ENCODE data around the gene TARDBP. TPM values are rescaled to one million over a fixed set of nuclear protein-coding genes. Genes with fewer than 3 reads are reported as not detected.

The TARDBP gene
- total RNA-seq, 1 experiment from 2014 or later = 155 TPM

DNA sequence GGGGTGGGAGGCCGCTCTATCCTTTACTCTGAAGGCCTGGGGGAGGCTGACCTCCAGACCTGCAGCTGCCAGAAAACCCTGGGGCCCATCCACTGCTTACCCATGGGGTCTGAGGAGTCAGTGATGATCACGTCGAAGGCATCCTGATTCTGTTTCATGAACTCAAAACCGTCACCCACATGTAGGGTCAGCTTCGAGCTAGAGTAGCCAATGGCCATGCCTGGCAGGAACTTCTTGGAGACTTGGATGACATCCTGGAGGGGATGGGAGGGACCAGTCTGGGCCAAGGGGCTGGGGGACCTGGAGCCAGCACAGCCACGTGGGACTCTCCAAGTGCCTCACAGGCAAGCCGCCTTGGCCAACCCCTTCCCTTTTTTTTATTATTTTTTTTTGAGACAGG, 44.0 kb downstream of the TARDBP start:
- Histone ChIP-seq H4K20me1 (ENCODE audit: insufficient read depth) (no peaks in the 10 kb centered on the region), H3K4me1 (ENCODE audit: control insufficient read depth in 1 of 2, insufficient read depth in 2 of 2, low read length in 2 of 2) (peaks cover 6 to 21% of the 10 kb centered on the region in 2 experiments; a peak in 3 of 4 replicates), H3K9me2 (ENCODE audit: insufficient read depth) (no peaks in the 10 kb centered on the region), H3K36me3 (ENCODE audit: control insufficient read depth in 1 of 2, insufficient read depth in 2 of 2, low read length in 2 of 2) (peaks cover 2 to 25% of the 10 kb centered on the region in 2 experiments; a peak in 2 of 4 replicates), H3K27me3 (ENCODE audit: insufficient read depth, low read length) (no peaks in the 10 kb centered on the region), H3K9me3 (ENCODE audit: control insufficient read depth in 1 of 2, insufficient read depth in 1 of 2, low read depth in 1 of 2, low read length in 2 of 2) (no peaks in the 10 kb centered on the region), H3K9ac (ENCODE audit: low read length) (no peak overlapping the region), H3K4me2 (ENCODE audit: low read length) (no peak overlapping the region), H2AFZ (ENCODE audit: low read depth, low read length, poor library complexity, severe bottlenecking) (no peak overlapping the region), H3K27ac (ENCODE audit: low read depth, low read length) (no peak overlapping the region), H3K4me3 (replicated peaks in 1 of 2; ENCODE audit: low read depth in 1 of 2, low read length in 2 of 2) (no peak overlapping the region), H3K79me2 (ENCODE audit: insufficient read depth, low read length) (peaks cover 44% of the 10 kb centered on the region)
- ChIA-PET POLR2A (no interaction called here), CTCF (interaction anchor here (0.6 kb wide), 1 partner anchor 165 kb away, joined by 3 read pairs; no protein-coding TSS in a partner anchor), RAD21 (ENCODE audit: low non-redundant PET in 1 of 2, low total read pairs in 2 of 2, uncharacterized antibody in 2 of 2, unreplicated experiment in 2 of 2) (no interaction called here)
- BruUV-seq (replicated peaks) = no TSS peak
- intact Hi-C loops (cut with micrococcal nuclease) = no loop called here
- no peak for ATAC-seq
- TF ChIP-seq POLR2A (IDR thresholded peaks at IDR 0.05; ENCODE audit: borderline replicate concordance, extremely low read depth, insufficient read depth, insufficient read length) = no peak
- TF ChIP-seq SRF (IDR thresholded peaks at IDR 0.05; ENCODE audit: low read depth) = no peak
- TF ChIP-seq TCF7L2 (IDR thresholded peaks at IDR 0.05; ENCODE audit: borderline replicate concordance, extremely low read depth, insufficient read depth, insufficient read length) = no peak
- TF ChIP-seq, protein P1, sequence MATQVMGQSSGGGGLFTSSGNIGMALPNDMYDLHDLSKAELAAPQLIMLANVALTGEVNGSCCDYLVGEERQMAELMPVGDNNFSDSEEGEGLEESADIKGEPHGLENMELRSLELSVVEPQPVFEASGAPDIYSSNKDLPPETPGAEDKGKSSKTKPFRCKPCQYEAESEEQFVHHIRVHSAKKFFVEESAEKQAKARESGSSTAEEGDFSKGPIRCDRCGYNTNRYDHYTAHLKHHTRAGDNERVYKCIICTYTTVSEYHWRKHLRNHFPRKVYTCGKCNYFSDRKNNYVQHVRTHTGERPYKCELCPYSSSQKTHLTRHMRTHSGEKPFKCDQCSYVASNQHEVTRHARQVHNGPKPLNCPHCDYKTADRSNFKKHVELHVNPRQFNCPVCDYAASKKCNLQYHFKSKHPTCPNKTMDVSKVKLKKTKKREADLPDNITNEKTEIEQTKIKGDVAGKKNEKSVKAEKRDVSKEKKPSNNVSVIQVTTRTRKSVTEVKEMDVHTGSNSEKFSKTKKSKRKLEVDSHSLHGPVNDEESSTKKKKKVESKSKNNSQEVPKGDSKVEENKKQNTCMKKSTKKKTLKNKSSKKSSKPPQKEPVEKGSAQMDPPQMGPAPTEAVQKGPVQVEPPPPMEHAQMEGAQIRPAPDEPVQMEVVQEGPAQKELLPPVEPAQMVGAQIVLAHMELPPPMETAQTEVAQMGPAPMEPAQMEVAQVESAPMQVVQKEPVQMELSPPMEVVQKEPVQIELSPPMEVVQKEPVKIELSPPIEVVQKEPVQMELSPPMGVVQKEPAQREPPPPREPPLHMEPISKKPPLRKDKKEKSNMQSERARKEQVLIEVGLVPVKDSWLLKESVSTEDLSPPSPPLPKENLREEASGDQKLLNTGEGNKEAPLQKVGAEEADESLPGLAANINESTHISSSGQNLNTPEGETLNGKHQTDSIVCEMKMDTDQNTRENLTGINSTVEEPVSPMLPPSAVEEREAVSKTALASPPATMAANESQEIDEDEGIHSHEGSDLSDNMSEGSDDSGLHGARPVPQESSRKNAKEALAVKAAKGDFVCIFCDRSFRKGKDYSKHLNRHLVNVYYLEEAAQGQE (IDR thresholded peaks at IDR 0.05; ENCODE audit: low read depth) = no peak
- no peak for TF ChIP-seq CBX3 (IDR thresholded peaks at IDR 0.05; ENCODE audit: low read depth)
- no peak for TF ChIP-seq SIN3A (IDR thresholded peaks at IDR 0.05; ENCODE audit: low read depth)
- TF ChIP-seq EZH2 (IDR thresholded peaks at IDR 0.05) = no peak
- no peak for TF ChIP-seq EZH2phosphoT487 (IDR thresholded peaks at IDR 0.05; ENCODE audit: borderline replicate concordance)
- TF ChIP-seq, protein P2, sequence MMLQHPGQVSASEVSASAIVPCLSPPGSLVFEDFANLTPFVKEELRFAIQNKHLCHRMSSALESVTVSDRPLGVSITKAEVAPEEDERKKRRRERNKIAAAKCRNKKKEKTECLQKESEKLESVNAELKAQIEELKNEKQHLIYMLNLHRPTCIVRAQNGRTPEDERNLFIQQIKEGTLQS (IDR thresholded peaks at IDR 0.05) = no peak
- no peak for TF ChIP-seq POLR2AphosphoS5 (IDR thresholded peaks at IDR 0.05; ENCODE audit: low read depth, low read length)
- no peak for TF ChIP-seq CEBPB (IDR thresholded peaks at IDR 0.05; ENCODE audit: low read depth)
- TF ChIP-seq SP1 (IDR thresholded peaks at IDR 0.05; ENCODE audit: low read depth) = no peak
- TF ChIP-seq, protein P3, sequence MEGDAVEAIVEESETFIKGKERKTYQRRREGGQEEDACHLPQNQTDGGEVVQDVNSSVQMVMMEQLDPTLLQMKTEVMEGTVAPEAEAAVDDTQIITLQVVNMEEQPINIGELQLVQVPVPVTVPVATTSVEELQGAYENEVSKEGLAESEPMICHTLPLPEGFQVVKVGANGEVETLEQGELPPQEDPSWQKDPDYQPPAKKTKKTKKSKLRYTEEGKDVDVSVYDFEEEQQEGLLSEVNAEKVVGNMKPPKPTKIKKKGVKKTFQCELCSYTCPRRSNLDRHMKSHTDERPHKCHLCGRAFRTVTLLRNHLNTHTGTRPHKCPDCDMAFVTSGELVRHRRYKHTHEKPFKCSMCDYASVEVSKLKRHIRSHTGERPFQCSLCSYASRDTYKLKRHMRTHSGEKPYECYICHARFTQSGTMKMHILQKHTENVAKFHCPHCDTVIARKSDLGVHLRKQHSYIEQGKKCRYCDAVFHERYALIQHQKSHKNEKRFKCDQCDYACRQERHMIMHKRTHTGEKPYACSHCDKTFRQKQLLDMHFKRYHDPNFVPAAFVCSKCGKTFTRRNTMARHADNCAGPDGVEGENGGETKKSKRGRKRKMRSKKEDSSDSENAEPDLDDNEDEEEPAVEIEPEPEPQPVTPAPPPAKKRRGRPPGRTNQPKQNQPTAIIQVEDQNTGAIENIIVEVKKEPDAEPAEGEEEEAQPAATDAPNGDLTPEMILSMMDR (IDR thresholded peaks at IDR 0.05 in 2 of 3, conservative IDR thresholded peaks at IDR 0.05 in 1 of 3; ENCODE audit: borderline replicate concordance in 1 of 3, insufficient read depth in 1 of 3, low read depth in 2 of 3, low read length in 2 of 3) = no peak
- TF ChIP-seq, protein P4, sequence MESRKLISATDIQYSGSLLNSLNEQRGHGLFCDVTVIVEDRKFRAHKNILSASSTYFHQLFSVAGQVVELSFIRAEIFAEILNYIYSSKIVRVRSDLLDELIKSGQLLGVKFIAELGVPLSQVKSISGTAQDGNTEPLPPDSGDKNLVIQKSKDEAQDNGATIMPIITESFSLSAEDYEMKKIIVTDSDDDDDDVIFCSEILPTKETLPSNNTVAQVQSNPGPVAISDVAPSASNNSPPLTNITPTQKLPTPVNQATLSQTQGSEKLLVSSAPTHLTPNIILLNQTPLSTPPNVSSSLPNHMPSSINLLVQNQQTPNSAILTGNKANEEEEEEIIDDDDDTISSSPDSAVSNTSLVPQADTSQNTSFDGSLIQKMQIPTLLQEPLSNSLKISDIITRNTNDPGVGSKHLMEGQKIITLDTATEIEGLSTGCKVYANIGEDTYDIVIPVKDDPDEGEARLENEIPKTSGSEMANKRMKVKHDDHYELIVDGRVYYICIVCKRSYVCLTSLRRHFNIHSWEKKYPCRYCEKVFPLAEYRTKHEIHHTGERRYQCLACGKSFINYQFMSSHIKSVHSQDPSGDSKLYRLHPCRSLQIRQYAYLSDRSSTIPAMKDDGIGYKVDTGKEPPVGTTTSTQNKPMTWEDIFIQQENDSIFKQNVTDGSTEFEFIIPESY (IDR thresholded peaks at IDR 0.05; ENCODE audit: extremely low read depth, insufficient replicate concordance, low read length) = no peak
- TF ChIP-seq ZFX (IDR thresholded peaks at IDR 0.05) = no peak
- TF ChIP-seq YY1 (IDR thresholded peaks at IDR 0.05; ENCODE audit: extremely low read depth, insufficient replicate concordance, low read depth, low read length) = no peak
- no peak for TF ChIP-seq ZNF274 (IDR thresholded peaks at IDR 0.05; ENCODE audit: low read depth, low read length)
- TF ChIP-seq JUND (IDR thresholded peaks at IDR 0.05) = no peak
- TF ChIP-seq, protein P5, sequence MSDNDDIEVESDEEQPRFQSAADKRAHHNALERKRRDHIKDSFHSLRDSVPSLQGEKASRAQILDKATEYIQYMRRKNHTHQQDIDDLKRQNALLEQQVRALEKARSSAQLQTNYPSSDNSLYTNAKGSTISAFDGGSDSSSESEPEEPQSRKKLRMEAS (IDR thresholded peaks at IDR 0.05) = no peak
- TF ChIP-seq ELF1 (IDR thresholded peaks at IDR 0.05; ENCODE audit: borderline replicate concordance, low read depth) = no peak
- no peak for DNase-seq (ENCODE audit: low read depth, low spot score)

All from HCT116 (cell line).